Activated T-helper 2 cell treated with anti-CD3 and anti-CD28 coated beads, Interferon-gamma antibody, Interleukin-2, Interleukin-4, amounts not matched to agents 10 μg/mL and 5 μg/mL and 100 μg/mL, durations not matched to agents 14 hours and 24 hours and 36 hours (primary cell): ENCODE results near the gene ZFP36L2. TPM values are rescaled to one million over a fixed set of nuclear protein-coding genes. Genes with fewer than 3 reads are reported as not detected.

Experiments used
- DNase-seq: peaks from one replicate; pipeline ENCODE4 v3.0.0; 2021; ENCODE audit warnings: low spot score
- H3K27ac Mint-ChIP-seq: one replicate; pipeline ENCODE4 v1.8.0; 2021; ENCODE audit warnings: mixed read lengths
- H3K27me3 Mint-ChIP-seq: one replicate; pipeline ENCODE4 v1.8.0; 2021; ENCODE audit warnings: low read depth, mixed read lengths
- H3K36me3 Mint-ChIP-seq: one replicate; pipeline ENCODE4 v1.8.0; 2021; ENCODE audit warnings: low read depth, mixed read lengths
- H3K4me1 Mint-ChIP-seq: one replicate; pipeline ENCODE4 v1.8.0; 2021; ENCODE audit warnings: low read depth, mixed read lengths
- H3K4me3 Mint-ChIP-seq: one replicate; pipeline ENCODE4 v1.8.0; 2021; ENCODE audit warnings: low read depth, mild to moderate bottlenecking, moderate library complexity, mixed read lengths
- H3K9me3 Mint-ChIP-seq: one replicate; pipeline ENCODE4 v1.8.0; 2021; ENCODE audit warnings: mixed read lengths
- intact Hi-C: fragments of 100-400 bp; cut with micrococcal nuclease; formaldehyde crosslinking; loops from one replicate; pipeline ENCODE4 v1.15.1; 2023
- total RNA-seq: library from RNA; stranded (reverse); gene quantifications from 2 replicates; pipeline ENCODE4 v1.2.3, GENCODE V29; 2022

Gene ZFP36L2
- total RNA-seq, 1 donor from 2014 or later, result 114 TPM

GRCh38 chr2:43265001-43265400 lies 38.6 kb upstream of the ZFP36L2 start:
- H3K4me1 Mint-ChIP-seq, result peaks cover 6% of the 10 kb centered on the region
- no peak overlapping the region for H3K27ac Mint-ChIP-seq
- peaks cover 10% of the 10 kb centered on the region for H3K36me3 Mint-ChIP-seq
- H3K4me3 Mint-ChIP-seq, result no peak overlapping the region
- no peak for DNase-seq
- no peaks in the 10 kb centered on the region for H3K9me3 Mint-ChIP-seq
- no peaks in the 10 kb centered on the region for H3K27me3 Mint-ChIP-seq
- intact Hi-C loops, result no loop called here

GRCh38 chr2:43262951-43263350 lies 36.5 kb upstream of the ZFP36L2 start:
- peaks cover 7% of the 10 kb centered on the region for H3K36me3 Mint-ChIP-seq
- H3K27me3 Mint-ChIP-seq, result no peaks in the 10 kb centered on the region
- no peaks in the 10 kb centered on the region for H3K9me3 Mint-ChIP-seq
- H3K27ac Mint-ChIP-seq, result no peak overlapping the region
- no peak overlapping the region for H3K4me3 Mint-ChIP-seq
- intact Hi-C loops, result no loop called here
- DNase-seq, result no peak
- peaks cover 2% of the 10 kb centered on the region for H3K4me1 Mint-ChIP-seq

GRCh38 chr2:43262239-43262638 lies 35.8 kb upstream of the ZFP36L2 start:
- H3K27me3 Mint-ChIP-seq, result no peaks in the 10 kb centered on the region
- no peak overlapping the region for H3K27ac Mint-ChIP-seq
- peaks cover 5% of the 10 kb centered on the region for H3K36me3 Mint-ChIP-seq
- no peak for DNase-seq
- peaks cover 2% of the 10 kb centered on the region for H3K4me1 Mint-ChIP-seq
- no peaks in the 10 kb centered on the region for H3K9me3 Mint-ChIP-seq
- intact Hi-C loops, result no loop called here
- H3K4me3 Mint-ChIP-seq, result no peak overlapping the region

GRCh38 chr2:43259512-43259911 lies 33.1 kb upstream of the ZFP36L2 start:
- Mint-ChIP-seq H3K9me3 (no peaks in the 10 kb centered on the region), H3K4me1 (peaks cover 2% of the 10 kb centered on the region), H3K27me3 (no peaks in the 10 kb centered on the region), H3K4me3 (no peak overlapping the region), H3K36me3 (peaks cover 7% of the 10 kb centered on the region), H3K27ac (no peak overlapping the region)
- DNase-seq, result no peak
- intact Hi-C loops, result no loop called here

- DNase-seq, result no peak
- peaks cover 2% of the 10 kb centered on the region for H3K4me1 Mint-ChIP-seq
- no peak overlapping the region for H3K27ac Mint-ChIP-seq
- intact Hi-C loops, result no loop called here
- peaks cover 10% of the 10 kb centered on the region for H3K36me3 Mint-ChIP-seq
- no peaks in the 10 kb centered on the region for H3K9me3 Mint-ChIP-seq
- H3K27me3 Mint-ChIP-seq, result no peaks in the 10 kb centered on the region
- no peak overlapping the region for H3K4me3 Mint-ChIP-seq
Observed at GRCh38 chr2:43258547-43259156, 32.2 kb upstream of the ZFP36L2 start.

- intact Hi-C loops, result no loop called here
- no peak overlapping the region for H3K4me3 Mint-ChIP-seq
- peaks cover 3% of the 10 kb centered on the region for H3K4me1 Mint-ChIP-seq
- H3K27ac Mint-ChIP-seq, result no peak overlapping the region
- peaks cover 10% of the 10 kb centered on the region for H3K36me3 Mint-ChIP-seq
- H3K27me3 Mint-ChIP-seq, result no peaks in the 10 kb centered on the region
- no peaks in the 10 kb centered on the region for H3K9me3 Mint-ChIP-seq
- DNase-seq, result no peak
Observed at GRCh38 chr2:43255296-43255910, 29.0 kb upstream of the ZFP36L2 start.

- peaks cover 3% of the 10 kb centered on the region for H3K4me1 Mint-ChIP-seq
Observed at GRCh38 chr2:43254331-43254730, 27.9 kb upstream of the ZFP36L2 start.

GRCh38 chr2:43251171-43251731 lies 24.8 kb upstream of the ZFP36L2 start:
- Mint-ChIP-seq H3K27ac (no peak overlapping the region), H3K4me1 (peaks cover 3% of the 10 kb centered on the region), H3K36me3 (peaks cover 5% of the 10 kb centered on the region), H3K9me3 (no peaks in the 10 kb centered on the region), H3K4me3 (no peak overlapping the region), H3K27me3 (no peaks in the 10 kb centered on the region)
- intact Hi-C loops, result loop anchor here (5.0 kb wide), 1 partner anchor 231 kb away; no protein-coding TSS in a partner anchor
- DNase-seq, result no peak

More at GRCh38 chr2:43254331-43254730, 27.9 kb upstream of the ZFP36L2 start:
- Mint-ChIP-seq H3K4me3 (no peak overlapping the region), H3K36me3 (peaks cover 10% of the 10 kb centered on the region), H3K27me3 (no peaks in the 10 kb centered on the region), H3K9me3 (no peaks in the 10 kb centered on the region), H3K27ac (no peak overlapping the region)
- no peak for DNase-seq
- intact Hi-C loops, result loop anchor here (5.0 kb wide), 1 partner anchor 228 kb away; no protein-coding TSS in a partner anchor

- H3K27me3 Mint-ChIP-seq, result no peaks in the 10 kb centered on the region
- H3K4me3 Mint-ChIP-seq, result no peak overlapping the region
- peaks cover 3% of the 10 kb centered on the region for H3K4me1 Mint-ChIP-seq
- no peaks in the 10 kb centered on the region for H3K9me3 Mint-ChIP-seq
- no peak for DNase-seq
- intact Hi-C loops, result loop anchor here (5.0 kb wide), 1 partner anchor 232 kb away; no protein-coding TSS in a partner anchor
- no peak overlapping the region for H3K27ac Mint-ChIP-seq
- peaks cover 5% of the 10 kb centered on the region for H3K36me3 Mint-ChIP-seq
Observed at GRCh38 chr2:43250015-43250414, 23.6 kb upstream of the ZFP36L2 start.

- no peak for DNase-seq
- H3K27me3 Mint-ChIP-seq, result no peaks in the 10 kb centered on the region
- H3K4me1 Mint-ChIP-seq, result peaks cover 3% of the 10 kb centered on the region
- H3K36me3 Mint-ChIP-seq, result no peaks in the 10 kb centered on the region
- H3K9me3 Mint-ChIP-seq, result no peaks in the 10 kb centered on the region
- intact Hi-C loops, result no loop called here
- no peak overlapping the region for H3K4me3 Mint-ChIP-seq
- no peak overlapping the region for H3K27ac Mint-ChIP-seq
Observed at GRCh38 chr2:43248621-43249020, 22.2 kb upstream of the ZFP36L2 start.

GRCh38 chr2:43246641-43247040 lies 20.2 kb upstream of the ZFP36L2 start:
- intact Hi-C loops, result no loop called here
- Mint-ChIP-seq H3K9me3 (no peaks in the 10 kb centered on the region), H3K4me3 (no peak overlapping the region)

GRCh38 chr2:43241558-43241957 lies 15.2 kb upstream of the ZFP36L2 start:
- intact Hi-C loops, result no loop called here
- DNase-seq, result no peak
- Mint-ChIP-seq H3K27me3 (no peaks in the 10 kb centered on the region), H3K4me3 (no peak overlapping the region), H3K36me3 (no peaks in the 10 kb centered on the region), H3K9me3 (no peaks in the 10 kb centered on the region), H3K27ac (no peak overlapping the region), H3K4me1 (peaks cover 6% of the 10 kb centered on the region)

More at GRCh38 chr2:43246641-43247040, 20.2 kb upstream of the ZFP36L2 start:
- Mint-ChIP-seq H3K4me1 (peaks cover 3% of the 10 kb centered on the region), H3K36me3 (no peaks in the 10 kb centered on the region), H3K27me3 (no peaks in the 10 kb centered on the region), H3K27ac (no peak overlapping the region)
- no peak for DNase-seq

- H3K27me3 Mint-ChIP-seq, result no peaks in the 10 kb centered on the region
- no peak overlapping the region for H3K4me3 Mint-ChIP-seq
- peaks cover 6% of the 10 kb centered on the region for H3K4me1 Mint-ChIP-seq
- no peak overlapping the region for H3K27ac Mint-ChIP-seq
- no peak for DNase-seq
- intact Hi-C loops, result no loop called here
- no peaks in the 10 kb centered on the region for H3K36me3 Mint-ChIP-seq
- H3K9me3 Mint-ChIP-seq, result no peaks in the 10 kb centered on the region
Observed at GRCh38 chr2:43240766-43241150, 14.4 kb upstream of the ZFP36L2 start.
